Adrenal gland (tissue), 12 donors: ENCODE measurements around the gene KDM7A. TPM values are rescaled to one million over a fixed set of nuclear protein-coding genes. Genes with fewer than 3 reads are reported as not detected.

Experiments used
- DNase-seq, 7 donors: peaks; one replicate each; pipeline ENCODE4 v3.0.0-alpha.2; 2019 to 2020
- H3K27ac ChIP-seq, 5 donors: fragments of 200-600 bp; sonication (generic) in 4 of 5; 1 replicate in 3 of 5; 2 replicates in 2 of 5; pipeline versions ENCODE4 v1.5.1 to v1.8.0; 2016 to 2020; ENCODE audit warnings: mild to moderate bottlenecking in 1 of 5
- H3K27me3 ChIP-seq: fragments of 200-600 bp; 2 replicates; pipeline ENCODE4 v1.8.0; 2021
- H3K36me3 ChIP-seq, 2 donors: fragments of 200-600 bp; replicated peaks in 1 of 2; 1 replicate in 1 of 2; 2 replicates in 1 of 2; pipeline versions ENCODE4 v1.5.1 to v1.8.0; 2018 to 2022
- H3K4me1 ChIP-seq, 2 donors: fragments of 200-600 bp; replicated peaks in 1 of 2; 1 replicate in 1 of 2; 2 replicates in 1 of 2; pipeline versions ENCODE4 v1.5.1 to v1.8.0; 2018 to 2021
- H3K4me3 ChIP-seq, 4 donors: fragments of 200-600 bp; sonication (generic) in 3 of 4; one replicate each; pipeline ENCODE4 v1.5.1; 2016 to 2018
- H3K9me3 ChIP-seq, 3 donors: fragments of 200-600 bp; sonication (generic) in 1 of 3; replicated peaks in 1 of 3; 1 replicate in 2 of 3; 2 replicates in 1 of 3; pipeline versions ENCODE4 v1.5.1 to v1.8.0; 2016 to 2021
- POLR2A ChIP-seq, 2 donors: fragments of 450-650 bp; IDR thresholded peaks; one replicate each; pipeline ENCODE4 v1.6.1; 2017; ENCODE audit warnings: antibody characterized with exemption in 2 of 2, mild to moderate bottlenecking in 2 of 2, moderate library complexity in 1 of 2
- WGBS, 4 donors: extraction: QIAGEN DNeasy Blood & Tissue Kit in 2 of 4; methylation state at CpG; one replicate each; pipeline versions ENCODE4 v1.1.5 to v1.1.7; 2013 to 2017; 5-methylcytosine and 5-hydroxymethylcytosine counted together
- intact Hi-C, 2 donors: fragments of 100-400 bp; cut with DNase I; formaldehyde crosslinking; loops; one replicate each; pipeline versions ENCODE4 v1.14.1 to v1.15.0; 2022 to 2023
- polyA plus RNA-seq, 3 donors: library from polyadenylated mRNA; stranded (reverse); fragments of 200-250 nt in 2 of 3; fragments of 350-450 nt in 1 of 3; fragmentation: Illumina TruSeq in 1 of 3; extraction: RNeasy Lipid Tissue Mini Kit (QIAGEN cat#74804) in 1 of 3; gene quantifications; one replicate each; pipeline ENCODE4 v1.2.3, GENCODE V29; 2013 to 2014
- total RNA-seq, 9 donors: library from RNA; depleted of rRNA in 4 of 9; stranded (reverse); fragments of >200 nt in 4 of 9; fragments of 120-200 nt in 1 of 9; fragmentation: NEBNext Ultra II Directional in 1 of 9; extraction: Animal tissue kit (Norgen Biotek cat#: 25700) in 1 of 9; gene quantifications; one replicate each; pipeline versions ENCODE4 v1.1.0 to v1.2.4, GENCODE V29; 2013 to 2023
- TF ChIP-seq, protein P1 (sequence below), 6 experiments: fragments of 450-650 bp in 4 of 6; fragments of 200-600 bp in 2 of 6; sonication (generic) in 1 of 6; IDR thresholded peaks; 1 replicate in 5 of 6; 2 replicates in 1 of 6; pipeline versions ENCODE4 v1.5.1 to v1.8.0; 2016 to 2021; ENCODE audit warnings: antibody characterized with exemption in 6 of 6, mild to moderate bottlenecking in 2 of 6, moderate library complexity in 1 of 6
- donor health status: healthy with polysubstance abuse.
- donor health status: Bipolar disorder and iron deficiency.
- donor health status: DM: yes; HTN: yes; CAD: no.
- donor health status: DM: no; HTN: no; CAD: no.
- donor health status: DM: no; HTN: no; CAD: no.
- donor health status: DM: yes; HTN: yes; CAD: no.

The KDM7A gene
- total and polyA plus RNA-seq, 12 donors: 1.4 to 10.5 (median 4.7) TPM

DNA sequence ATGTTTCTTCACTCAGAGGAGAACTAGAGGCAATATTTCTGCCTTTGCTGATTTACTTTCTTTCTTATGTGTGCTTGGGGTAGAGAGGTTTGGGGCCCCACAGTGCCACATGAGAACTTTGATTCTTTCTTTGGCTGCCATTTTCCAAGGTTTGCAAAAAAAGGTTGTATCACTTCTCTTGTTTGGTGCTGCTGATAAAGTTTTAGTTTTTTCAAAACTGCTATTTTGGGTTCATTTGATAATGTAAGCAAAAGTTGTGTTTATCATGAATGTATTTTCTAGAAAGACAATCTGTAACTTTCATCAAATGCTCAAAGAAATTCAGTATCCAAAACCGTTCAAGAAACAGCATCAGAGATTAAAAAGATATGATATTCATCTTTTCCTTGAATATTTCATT is 83.4 kb downstream of the KDM7A start:
- Histone ChIP-seq H3K27me3 (no peaks in the 10 kb centered on the region), H3K4me3 (no peak overlapping the region), H3K4me1 (no peaks in the 10 kb centered on the region), H3K27ac (no peak overlapping the region), H3K36me3 (peaks cover 0 to 51% of the 10 kb centered on the region in 2 donors), H3K9me3 (no peaks in the 10 kb centered on the region)
- 88 to 93% (median 91%) methylated on average over 1 of the region's 1 CpG for WGBS, 4 donors
- no peak for DNase-seq
- TF ChIP-seq, protein P1, sequence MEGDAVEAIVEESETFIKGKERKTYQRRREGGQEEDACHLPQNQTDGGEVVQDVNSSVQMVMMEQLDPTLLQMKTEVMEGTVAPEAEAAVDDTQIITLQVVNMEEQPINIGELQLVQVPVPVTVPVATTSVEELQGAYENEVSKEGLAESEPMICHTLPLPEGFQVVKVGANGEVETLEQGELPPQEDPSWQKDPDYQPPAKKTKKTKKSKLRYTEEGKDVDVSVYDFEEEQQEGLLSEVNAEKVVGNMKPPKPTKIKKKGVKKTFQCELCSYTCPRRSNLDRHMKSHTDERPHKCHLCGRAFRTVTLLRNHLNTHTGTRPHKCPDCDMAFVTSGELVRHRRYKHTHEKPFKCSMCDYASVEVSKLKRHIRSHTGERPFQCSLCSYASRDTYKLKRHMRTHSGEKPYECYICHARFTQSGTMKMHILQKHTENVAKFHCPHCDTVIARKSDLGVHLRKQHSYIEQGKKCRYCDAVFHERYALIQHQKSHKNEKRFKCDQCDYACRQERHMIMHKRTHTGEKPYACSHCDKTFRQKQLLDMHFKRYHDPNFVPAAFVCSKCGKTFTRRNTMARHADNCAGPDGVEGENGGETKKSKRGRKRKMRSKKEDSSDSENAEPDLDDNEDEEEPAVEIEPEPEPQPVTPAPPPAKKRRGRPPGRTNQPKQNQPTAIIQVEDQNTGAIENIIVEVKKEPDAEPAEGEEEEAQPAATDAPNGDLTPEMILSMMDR (IDR thresholded peaks at IDR 0.05): no peak
- no peak for TF ChIP-seq POLR2A (IDR thresholded peaks at IDR 0.05)
- intact Hi-C loops: no loop called here

- WGBS, 4 donors: 80 to 89% (median 83%) methylated on average over 2 of the region's 2 CpGs
- H3K27me3 ChIP-seq: no peaks in the 10 kb centered on the region
- intact Hi-C loops: no loop called here
Observed at GRCh38 chr7:140085447-140085846, 91.3 kb downstream of the KDM7A start.

GRCh38 chr7:140084972-140085371 is 91.8 kb downstream of the KDM7A start:
- no peak for DNase-seq
- H3K9me3 ChIP-seq: no peaks in the 10 kb centered on the region
- intact Hi-C loops: no loop called here
- WGBS, 4 donors: 71 to 85% (median 76%) methylated on average over 8 of the region's 8 CpGs
- no peak overlapping the region for H3K27ac ChIP-seq
- no peaks in the 10 kb centered on the region for H3K27me3 ChIP-seq
- no peaks in the 10 kb centered on the region for H3K4me1 ChIP-seq
- TF ChIP-seq, protein P1 (IDR thresholded peaks at IDR 0.05): no peak
- TF ChIP-seq POLR2A (IDR thresholded peaks at IDR 0.05): no peak
- no peaks in the 10 kb centered on the region for H3K36me3 ChIP-seq
- H3K4me3 ChIP-seq: no peak overlapping the region

More at GRCh38 chr7:140085447-140085846, 91.3 kb downstream of the KDM7A start:
- no peak for TF ChIP-seq POLR2A (IDR thresholded peaks at IDR 0.05)
- no peaks in the 10 kb centered on the region for H3K9me3 ChIP-seq
- no peak overlapping the region for H3K27ac ChIP-seq
- no peak for DNase-seq
- H3K36me3 ChIP-seq: no peaks in the 10 kb centered on the region
- H3K4me3 ChIP-seq: no peak overlapping the region
- no peaks in the 10 kb centered on the region for H3K4me1 ChIP-seq

- Histone ChIP-seq H3K4me3 (no peak overlapping the region), H3K36me3 (no peaks in the 10 kb centered on the region), H3K4me1 (no peaks in the 10 kb centered on the region), H3K9me3 (no peaks in the 10 kb centered on the region), H3K27me3 (no peaks in the 10 kb centered on the region), H3K27ac (no peak overlapping the region)
- intact Hi-C loops: no loop called here
- WGBS, 4 donors: 83 to 95% (median 88%) methylated on average over 4 of the region's 4 CpGs
- no peak for DNase-seq
- TF ChIP-seq, protein P1 (IDR thresholded peaks at IDR 0.05): no peak
- no peak for TF ChIP-seq POLR2A (IDR thresholded peaks at IDR 0.05)
Observed at GRCh38 chr7:140084142-140084655, 92.6 kb downstream of the KDM7A start.

DNA sequence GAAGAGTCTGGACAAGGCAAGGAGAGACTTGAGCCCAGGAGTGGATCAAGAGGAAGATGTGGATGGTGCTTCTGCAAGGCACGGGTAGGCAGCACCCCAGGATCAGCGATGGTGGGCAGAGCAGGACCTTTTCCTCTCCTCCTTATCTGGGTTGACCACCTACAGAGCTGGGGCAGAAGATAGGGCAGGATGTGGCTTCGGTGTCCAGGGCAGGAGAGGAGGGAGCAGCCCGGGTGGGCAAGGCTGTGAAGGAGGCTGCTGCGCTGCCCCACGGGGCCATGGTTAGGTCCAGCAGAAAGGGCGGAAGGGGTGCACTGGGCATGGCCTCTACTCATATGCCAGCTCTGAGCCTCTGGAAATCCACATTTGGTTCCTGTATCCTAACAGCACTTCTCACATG is 94.0 kb downstream of the KDM7A start:
- TF ChIP-seq POLR2A (IDR thresholded peaks at IDR 0.05): no peak
- TF ChIP-seq, protein P1 (IDR thresholded peaks at IDR 0.05): no peak
- H3K4me1 ChIP-seq: peaks cover 0 to 3% of the 10 kb centered on the region in 2 donors
- no peak overlapping the region for H3K27ac ChIP-seq
- no peaks in the 10 kb centered on the region for H3K27me3 ChIP-seq
- intact Hi-C loops: no loop called here
- DNase-seq: no peak
- WGBS, 4 donors: 78 to 92% (median 84%) methylated on average over 6 to 7 of the region's 7 CpGs
- no peaks in the 10 kb centered on the region for H3K9me3 ChIP-seq
- no peaks in the 10 kb centered on the region for H3K36me3 ChIP-seq
- H3K4me3 ChIP-seq: no peak overlapping the region
